Thyroid gland (tissue), 4 donors: ENCODE data around the gene MARCHF2.

ENCODE experiments used
- CTCF ChIP-seq, 6 experiments: fragments of 200-600 bp in 3 of 6; fragments of 450-650 bp in 3 of 6; sonication (generic) in 3 of 6; IDR thresholded peaks; one replicate each; pipeline ENCODE4 v1.5.1; 2016 to 2019; ENCODE audit warnings: antibody characterized with exemption in 6 of 6, mild to moderate bottlenecking in 2 of 6, inconsistent platforms in 1 of 6, moderate library complexity in 1 of 6
- POLR2A ChIP-seq, 2 donors: fragments of 450-650 bp; IDR thresholded peaks; one replicate each; pipeline ENCODE4 v1.6.1; 2017; ENCODE audit warnings: antibody characterized with exemption in 2 of 2, mild to moderate bottlenecking in 2 of 2, moderate library complexity in 1 of 2

- TF ChIP-seq CTCF (IDR thresholded peaks at IDR 0.05) = peak in 4 of 6 experiments; percentile 23 to 37 (median 36)
- peak; percentile 59 to 82 for TF ChIP-seq POLR2A (IDR thresholded peaks at IDR 0.05)
Measured at GRCh38 chr19:8363803-8364771, 49.0 kb upstream of the MARCHF2 start, which contains the start of gene ANGPTL4.
